Liver (tissue), 9 donors: ENCODE measurements around the gene CDH23. TPM values are rescaled to one million over a fixed set of nuclear protein-coding genes. Genes with fewer than 3 reads are reported as not detected.

Experiments used
- DNase-seq: peaks from one replicate; pipeline ENCODE4 v3.0.0-alpha.2; 2017; ENCODE audit warnings: low spot score
- H3K27ac ChIP-seq, 2 donors: one replicate each; pipeline ENCODE4 v1.7.0; 2013; ENCODE audit warnings: inconsistent platforms in 2 of 2, low read length in 2 of 2, control low read depth in 1 of 2, low read depth in 1 of 2, mild to moderate bottlenecking in 1 of 2
- H3K27me3 ChIP-seq, 4 donors: one replicate each; pipeline versions ENCODE4 v1.6.1 to v1.7.0; 2013; ENCODE audit warnings: low read length in 3 of 4, inconsistent platforms in 1 of 4, mild to moderate bottlenecking in 1 of 4, moderate library complexity in 1 of 4; ENCODE audit not compliant: control insufficient read depth in 4 of 4, insufficient read depth in 4 of 4
- H3K36me3 ChIP-seq, 4 donors: one replicate each; pipeline versions ENCODE4 v1.6.1 to v1.7.0; 2013; ENCODE audit warnings: low read length in 3 of 4, mild to moderate bottlenecking in 3 of 4, low read depth in 1 of 4, moderate library complexity in 1 of 4; ENCODE audit not compliant: control insufficient read depth in 4 of 4, insufficient read depth in 3 of 4
- H3K4me1 ChIP-seq, 4 donors: one replicate each; pipeline versions ENCODE4 v1.6.1 to v1.7.0; 2013; ENCODE audit warnings: low read length in 3 of 4, mild to moderate bottlenecking in 3 of 4, moderate library complexity in 1 of 4; ENCODE audit not compliant: control insufficient read depth in 4 of 4, insufficient read depth in 4 of 4
- H3K4me3 ChIP-seq, 3 donors: one replicate each; pipeline versions ENCODE4 v1.6.1 to v1.7.0; 2013; ENCODE audit warnings: low read length in 3 of 3, control low read depth in 1 of 3, low read depth in 1 of 3, mild to moderate bottlenecking in 1 of 3
- H3K9ac ChIP-seq, 2 donors: one replicate each; pipeline ENCODE4 v1.7.0; 2013; ENCODE audit warnings: low read length in 2 of 2, mild to moderate bottlenecking in 2 of 2, moderate library complexity in 2 of 2, control low read depth in 1 of 2, low read depth in 1 of 2
- H3K9me3 ChIP-seq, 4 donors: one replicate each; pipeline versions ENCODE4 v1.6.1 to v1.7.0; 2013; ENCODE audit warnings: low read length in 3 of 4; ENCODE audit not compliant: control insufficient read depth in 4 of 4
- ATF3 ChIP-seq: IDR thresholded peaks from 2 replicates; pipeline ENCODE4 v1.6.1; 2016; ENCODE audit warnings: antibody characterized with exemption
- CTCF ChIP-seq: fragments of 150-350 bp; IDR thresholded peaks from 2 replicates; pipeline ENCODE4 v1.5.1; 2017; ENCODE audit warnings: improper control_type of control experiment, low read depth, low read length; ENCODE audit not compliant: missing input control
- EGR1 ChIP-seq, 2 donors: IDR thresholded peaks; 2 replicates each; pipeline ENCODE4 v1.6.1; 2016 to 2018; ENCODE audit warnings: antibody characterized with exemption in 2 of 2, low read depth in 2 of 2
- FOXA1 ChIP-seq: IDR thresholded peaks from 2 replicates; pipeline ENCODE4 v1.6.1; 2016; ENCODE audit warnings: antibody characterized with exemption
- FOXA2 ChIP-seq: IDR thresholded peaks from 2 replicates; pipeline ENCODE4 v1.6.1; 2016; ENCODE audit warnings: antibody characterized with exemption
- GABPA ChIP-seq, 2 donors: IDR thresholded peaks in 1 of 2; conservative IDR thresholded peaks in 1 of 2; 2 replicates each; pipeline ENCODE4 v1.6.1; 2016; ENCODE audit warnings: antibody characterized with exemption in 2 of 2, mild to moderate bottlenecking in 1 of 2, moderate library complexity in 1 of 2
- HNF4A ChIP-seq, 2 donors: conservative IDR thresholded peaks; 2 replicates each; pipeline ENCODE4 v1.6.1; 2016; ENCODE audit warnings: antibody characterized with exemption in 2 of 2, mild to moderate bottlenecking in 2 of 2
- HNF4G ChIP-seq: IDR thresholded peaks from 2 replicates; pipeline ENCODE4 v1.6.1; 2016; ENCODE audit warnings: antibody characterized with exemption
- JUND ChIP-seq, 2 donors: IDR thresholded peaks; 2 replicates each; pipeline ENCODE4 v1.6.1; 2016; ENCODE audit warnings: antibody characterized with exemption in 2 of 2
- MAX ChIP-seq: IDR thresholded peaks from 2 replicates; pipeline ENCODE4 v1.6.1; 2016; ENCODE audit warnings: antibody characterized with exemption
- NR2F2 ChIP-seq: IDR thresholded peaks from 2 replicates; pipeline ENCODE4 v1.6.1; 2016; ENCODE audit warnings: antibody characterized with exemption
- RAD21 ChIP-seq, 2 donors: IDR thresholded peaks; 2 replicates each; pipeline ENCODE4 v1.6.1; 2016; ENCODE audit warnings: antibody characterized with exemption in 2 of 2, mild to moderate bottlenecking in 2 of 2
- REST ChIP-seq: IDR thresholded peaks from 2 replicates; pipeline ENCODE4 v1.6.1; 2016; ENCODE audit warnings: antibody characterized with exemption, mild to moderate bottlenecking
- RXRA ChIP-seq, 2 donors: IDR thresholded peaks; 2 replicates each; pipeline ENCODE4 v1.6.1; 2017 to 2018; ENCODE audit warnings: antibody characterized with exemption in 2 of 2, mild to moderate bottlenecking in 1 of 2
- SP1 ChIP-seq: IDR thresholded peaks from 2 replicates; pipeline ENCODE4 v1.6.1; 2018; ENCODE audit warnings: antibody characterized with exemption, mild to moderate bottlenecking
- TAF1 ChIP-seq: conservative IDR thresholded peaks from 2 replicates; pipeline ENCODE4 v1.6.1; 2016; ENCODE audit warnings: antibody characterized with exemption, mild to moderate bottlenecking
- YY1 ChIP-seq: IDR thresholded peaks from 2 replicates; pipeline ENCODE4 v1.6.1; 2016; ENCODE audit warnings: antibody characterized with exemption, mild to moderate bottlenecking
- ZBTB33 ChIP-seq: IDR thresholded peaks from 2 replicates; pipeline ENCODE4 v1.6.1; 2016; ENCODE audit warnings: antibody characterized with exemption
- WGBS: extraction: QIAGEN DNeasy Blood & Tissue Kit; methylation state at CpG from one replicate; pipeline ENCODE4 v1.1.7; 2013; 5-methylcytosine and 5-hydroxymethylcytosine counted together
- polyA plus RNA-seq, 2 donors: library from polyadenylated mRNA; stranded (reverse) in 1 of 2; unstranded in 1 of 2; fragments of 200-250 nt in 1 of 2; fragments of >200 nt in 1 of 2; fragmentation: Nextera tagmentation in 1 of 2; extraction: Ambion mirVana in 1 of 2; gene quantifications; one replicate each; pipeline versions ENCODE4 v1.2.1 to v1.2.3, GENCODE V29; 2013 to 2015
- total RNA-seq, 2 donors: library from RNA; depleted of rRNA; stranded (reverse); fragments of >200 nt; gene quantifications; one replicate each; pipeline ENCODE4 v1.2.3, GENCODE V29; 2014
- donor health status: healthy.
- donor health status: healthy.
- donor health status: healthy.
- donor health status: healthy.
- donor health status: healthy.

Gene CDH23
- total and polyA plus RNA-seq, 4 donors: 1.5 to 4.7 (median 3.4) TPM

- TF ChIP-seq ZBTB33 (no peak), ATF3 (no peak), MAX (no peak), RXRA (IDR thresholded peaks at IDR 0.05) (no peak), HNF4A (conservative IDR thresholded peaks at IDR 0.05) (no peak), JUND (IDR thresholded peaks at IDR 0.05) (no peak)
Measured at GRCh38 chr10:71424496-71425194, 27.9 kb downstream of the CDH23 start (continued).

- TF ChIP-seq FOXA1: no peak
- TF ChIP-seq CTCF: no peak
- no peak for TF ChIP-seq HNF4G
- TF ChIP-seq JUND (IDR thresholded peaks at IDR 0.05): no peak
- TF ChIP-seq RXRA (IDR thresholded peaks at IDR 0.05): no peak
- no peak for TF ChIP-seq ATF3
- no peak for TF ChIP-seq ZBTB33
- TF ChIP-seq REST: no peak
- no peak for TF ChIP-seq TAF1
- no peak for TF ChIP-seq SP1
- no peak for TF ChIP-seq MAX
- TF ChIP-seq YY1: no peak
- no peak for TF ChIP-seq FOXA2
- no peak for TF ChIP-seq EGR1 (IDR thresholded peaks at IDR 0.05; ENCODE audit: low read depth in 2 of 2)
- no peak for TF ChIP-seq HNF4A (conservative IDR thresholded peaks at IDR 0.05)
- TF ChIP-seq GABPA (IDR thresholded peaks at IDR 0.05 in 1 of 2, conservative IDR thresholded peaks at IDR 0.05 in 1 of 2): no peak
- no peak for TF ChIP-seq NR2F2
- TF ChIP-seq RAD21 (IDR thresholded peaks at IDR 0.05): no peak
- Histone ChIP-seq H3K9me3 (no peaks in the 10 kb centered on the region), H3K9ac (no peak overlapping the region), H3K4me1 (peaks cover 0 to 1% (median under 1%) of the 10 kb centered on the region in 4 donors), H3K4me3 (no peak overlapping the region), H3K36me3 (no peaks in the 10 kb centered on the region), H3K27me3 (no peaks in the 10 kb centered on the region), H3K27ac (no peak overlapping the region)
- WGBS: 71% methylated on average over 6 of the region's 6 CpGs
- no peak for DNase-seq
Measured at GRCh38 chr10:71426058-71426605, 29.4 kb downstream of the CDH23 start.
